Fibroblast of gingiva (primary cell): Measurements from ENCODE around the gene SLC12A8.

Experiments
- DNase-seq: peaks from one replicate; pipeline ENCODE4 v3.0.0-alpha.2; 2011; ENCODE audit warnings: low read depth

The SLC12A8 gene

DNA sequence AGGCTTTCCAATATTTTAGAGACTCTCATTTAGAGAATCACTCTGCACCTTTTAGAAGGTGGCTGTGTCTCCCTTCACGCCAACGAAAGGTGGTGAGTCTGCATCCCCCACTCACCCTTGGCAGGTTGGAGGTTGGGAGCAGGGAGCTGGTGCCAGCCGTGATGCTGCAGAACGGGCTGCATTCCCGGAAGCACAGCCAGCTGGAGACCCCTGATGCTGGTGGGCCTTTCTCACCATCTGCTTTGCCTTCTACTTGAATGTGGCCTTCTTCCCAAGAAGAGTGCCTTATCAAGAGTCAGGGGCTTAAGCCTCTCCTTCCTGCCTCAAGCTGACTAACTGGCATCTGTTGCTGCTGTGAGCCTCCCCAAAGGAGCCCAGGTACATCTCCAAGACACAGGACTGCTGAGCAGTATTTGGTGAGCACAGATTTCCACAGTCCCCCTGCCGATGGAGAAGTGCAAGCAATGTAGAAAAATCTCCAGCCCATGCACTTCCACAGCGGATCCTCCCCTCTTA, 139.1 kb downstream of the SLC12A8 start:
- no peak for DNase-seq

- no peak for DNase-seq
These were observed 139.7 kb downstream of the SLC12A8 start for GRCh38 chr3:125072749-125073389.

DNA sequence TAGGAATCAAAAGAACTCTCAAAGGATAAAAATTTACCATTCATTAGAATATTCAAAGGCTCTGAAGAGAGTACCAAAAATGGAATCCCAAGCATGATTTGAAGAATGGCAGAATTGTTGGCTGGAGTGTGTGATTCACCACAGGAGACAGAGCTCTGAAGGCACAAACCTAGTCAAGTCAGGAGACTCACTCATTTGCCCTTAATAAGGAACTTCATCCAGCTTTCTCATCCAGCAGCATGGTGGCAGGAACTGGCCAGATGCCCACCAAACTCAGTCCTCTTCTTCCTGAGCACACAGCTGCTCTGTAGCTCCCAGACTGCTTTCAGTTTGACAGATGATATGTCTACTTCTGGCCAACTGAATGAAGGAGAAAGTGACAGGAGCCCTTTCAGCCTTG, 140.2 kb downstream of the SLC12A8 start:
- DNase-seq, result no peak

- no peak for DNase-seq
These were observed 142.4 kb downstream of the SLC12A8 start for GRCh38 chr3:125069968-125070745.

DNA sequence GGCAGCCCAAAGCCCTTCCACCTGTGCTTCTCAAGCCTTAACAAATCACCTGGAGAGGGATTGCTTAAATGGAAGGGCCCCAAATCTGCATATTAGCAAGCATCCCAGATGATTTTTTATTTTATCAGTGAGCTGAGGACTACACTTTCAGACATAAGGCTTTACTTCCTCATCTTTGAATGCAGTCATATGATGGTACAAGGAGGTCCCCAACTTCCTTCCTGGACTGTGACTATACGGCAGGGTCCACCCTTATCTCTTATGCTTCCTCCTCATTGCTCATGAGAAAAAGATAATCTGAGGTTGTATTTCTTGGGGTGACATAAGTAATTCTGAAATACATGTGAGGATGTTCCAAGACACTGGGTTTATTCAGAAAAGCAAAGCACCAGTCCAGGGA, 143.1 kb downstream of the SLC12A8 start:
- DNase-seq, result no peak

DNA sequence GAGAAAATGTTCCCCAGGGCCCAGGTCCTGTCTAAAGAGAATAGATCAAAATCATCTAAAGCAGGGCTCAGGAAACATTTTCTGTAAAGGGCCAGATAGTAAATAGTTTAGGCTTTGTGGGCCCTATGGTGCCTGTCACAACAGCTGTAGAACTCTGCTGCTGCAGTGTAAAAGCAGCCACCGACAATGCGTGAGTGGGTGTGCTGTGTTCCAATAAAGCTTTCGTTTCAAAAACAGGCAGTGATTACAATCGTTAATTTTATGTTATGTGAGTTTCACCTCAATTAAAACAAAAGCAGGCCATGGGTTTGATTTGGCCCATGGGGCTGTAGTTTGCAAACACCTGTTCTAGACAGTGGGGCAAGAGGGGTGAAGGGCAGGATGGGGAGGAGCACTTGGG, 144.3 kb downstream of the SLC12A8 start:
- DNase-seq, result no peak

GRCh38 chr3:125067225-125067624, 145.3 kb downstream of the SLC12A8 start:
- DNase-seq, result no peak

DNA sequence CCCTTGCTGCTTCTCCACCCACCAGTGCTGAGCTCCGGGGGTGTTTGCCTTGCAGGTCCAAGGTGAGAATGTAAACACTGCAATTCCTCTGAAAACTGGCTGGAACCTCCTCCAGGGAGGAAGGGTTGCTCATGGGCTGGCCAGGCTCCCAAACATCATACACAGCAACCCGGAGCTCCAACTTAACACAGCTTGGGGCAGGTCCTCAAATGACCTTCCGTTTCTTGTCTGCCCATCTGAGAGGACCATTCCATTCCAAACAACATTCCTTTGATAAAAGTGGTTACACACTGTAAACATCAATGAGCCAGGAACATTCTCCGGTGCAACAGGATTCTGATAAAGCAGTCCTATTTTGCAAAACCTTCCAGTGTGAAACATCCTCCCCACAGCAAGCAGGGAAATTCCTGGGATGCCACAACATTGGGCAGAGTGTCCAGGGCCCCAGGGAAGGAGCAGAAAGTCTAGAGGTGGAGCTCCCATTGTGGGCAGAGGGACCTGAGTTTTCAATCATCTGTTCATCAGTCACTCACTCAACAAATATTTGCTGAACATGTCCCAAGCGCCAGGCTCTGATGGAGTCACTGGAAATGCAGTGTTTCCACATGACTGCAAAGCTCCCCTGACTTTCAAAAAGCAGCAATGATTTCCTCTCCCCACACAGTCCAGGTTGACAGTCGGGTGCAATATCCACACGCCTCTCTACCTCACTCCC, 149.5 kb downstream of the SLC12A8 start:
- DNase-seq, result peak; percentile 96

- no peak for DNase-seq
These were observed 150.9 kb downstream of the SLC12A8 start for GRCh38 chr3:125061646-125062045.

- DNase-seq, result peak; percentile 83
These were observed 151.4 kb downstream of the SLC12A8 start for GRCh38 chr3:125061170-125061569.

DNA sequence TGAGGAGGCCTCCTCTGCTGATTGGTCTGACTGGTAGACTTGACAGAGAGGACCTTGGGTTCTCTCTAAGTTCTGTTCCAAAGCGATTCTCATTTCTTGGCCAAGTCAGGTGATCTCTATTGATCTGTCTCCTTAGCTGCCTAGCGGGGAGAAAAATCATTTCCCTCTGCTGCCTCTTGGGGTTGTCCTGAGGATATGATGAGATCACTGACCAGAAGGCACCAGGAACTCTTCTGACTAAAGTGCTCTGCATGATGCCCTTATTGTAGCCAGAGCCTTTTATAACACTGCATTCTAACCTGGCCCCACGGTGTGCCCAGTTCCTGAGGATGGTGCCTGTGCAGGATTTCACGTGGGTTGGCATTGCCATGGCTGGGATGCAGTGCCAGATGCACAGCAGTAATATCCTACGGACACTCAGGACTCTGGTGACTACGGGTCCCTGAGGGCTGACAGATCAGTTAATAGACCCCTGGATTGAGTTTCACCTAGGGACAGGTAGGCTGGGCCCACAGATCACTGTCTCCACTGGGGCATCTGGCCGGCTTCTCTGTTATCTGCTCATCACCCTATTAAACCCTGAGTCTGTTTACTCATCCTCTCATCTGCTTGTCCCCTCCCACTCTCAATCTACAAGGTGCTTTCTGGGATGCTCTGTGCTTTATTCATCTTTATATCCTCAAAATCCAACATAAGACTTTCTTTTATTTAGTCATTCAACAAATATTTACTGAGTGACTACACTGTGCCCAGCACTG, 152.9 kb downstream of the SLC12A8 start:
- DNase-seq, result no peak

GRCh38 chr3:125058959-125059358, 153.6 kb downstream of the SLC12A8 start:
- DNase-seq, result no peak

DNA sequence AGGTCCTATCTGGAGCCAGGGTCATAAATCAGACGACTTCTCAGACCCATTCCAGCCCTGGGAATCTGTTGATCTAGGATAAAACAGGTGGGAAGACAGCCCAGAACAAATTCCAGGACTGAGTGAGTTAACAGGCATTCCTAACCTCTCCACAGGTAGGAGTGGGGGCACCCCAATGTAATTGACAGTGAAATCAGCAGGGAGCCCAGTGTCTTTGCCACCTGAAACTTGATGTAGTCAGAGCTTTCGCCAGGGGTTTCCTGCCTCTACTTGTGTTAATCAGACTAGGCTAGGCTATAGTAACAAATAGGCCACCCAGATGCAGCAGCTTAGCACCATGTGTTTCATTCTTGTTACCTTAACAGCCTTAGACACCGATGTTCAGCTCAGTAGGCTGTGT, 154.0 kb downstream of the SLC12A8 start:
- DNase-seq, result no peak

- DNase-seq, result peak; percentile 33
These were observed 155.2 kb downstream of the SLC12A8 start for GRCh38 chr3:125057186-125057850.

DNA sequence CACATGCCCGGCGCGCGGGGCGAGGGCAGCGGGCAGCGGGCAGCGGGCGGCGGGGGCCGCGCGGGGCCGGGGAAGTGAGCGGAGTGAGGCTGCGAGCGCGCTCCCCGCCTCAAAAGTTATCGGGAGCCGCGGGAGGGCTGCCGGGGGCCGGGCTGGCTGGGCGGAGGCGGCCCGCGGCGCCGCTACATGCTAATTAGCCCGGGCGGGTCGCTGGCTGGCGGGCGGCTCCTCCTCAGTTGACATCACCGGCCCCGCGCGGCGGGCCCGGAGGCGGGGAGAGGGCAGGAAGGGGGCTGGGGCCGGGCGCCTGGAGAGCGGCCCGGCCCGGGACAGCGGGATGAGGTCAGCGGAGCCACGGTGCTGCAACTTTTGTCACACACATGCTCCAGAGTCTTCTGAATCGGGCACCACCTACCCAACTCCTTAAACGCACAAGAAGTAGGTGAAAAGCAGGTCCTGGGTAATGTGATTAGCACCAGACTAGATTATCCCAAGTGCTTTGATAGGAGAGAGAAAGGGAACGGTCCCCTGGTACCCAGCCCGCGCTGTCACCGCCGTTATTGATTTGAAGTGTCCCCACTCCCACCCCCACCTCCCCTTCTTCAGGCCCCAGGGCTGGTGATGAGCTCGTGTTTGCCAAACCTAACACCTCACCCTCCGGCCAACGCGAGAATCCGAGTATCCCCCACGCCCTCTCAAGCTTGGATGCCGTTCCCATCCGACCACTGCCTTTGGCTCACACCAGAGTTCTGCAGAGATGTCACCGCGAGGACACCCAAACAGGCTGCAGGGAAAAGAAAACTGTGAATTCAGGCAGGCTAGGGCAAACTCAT, 156.4 kb downstream of the SLC12A8 start, which contains the start of gene HEG1:
TSS of gene HEG1 (minus strand) at position 85 of the 833 bp plus-strand sequence. CDS start 107 bp downstream, outside the sequence.
- peak; percentile 89 for DNase-seq

GRCh38 chr3:125055331-125055912, 157.1 kb downstream of the SLC12A8 start:
- DNase-seq, result no peak

DNA sequence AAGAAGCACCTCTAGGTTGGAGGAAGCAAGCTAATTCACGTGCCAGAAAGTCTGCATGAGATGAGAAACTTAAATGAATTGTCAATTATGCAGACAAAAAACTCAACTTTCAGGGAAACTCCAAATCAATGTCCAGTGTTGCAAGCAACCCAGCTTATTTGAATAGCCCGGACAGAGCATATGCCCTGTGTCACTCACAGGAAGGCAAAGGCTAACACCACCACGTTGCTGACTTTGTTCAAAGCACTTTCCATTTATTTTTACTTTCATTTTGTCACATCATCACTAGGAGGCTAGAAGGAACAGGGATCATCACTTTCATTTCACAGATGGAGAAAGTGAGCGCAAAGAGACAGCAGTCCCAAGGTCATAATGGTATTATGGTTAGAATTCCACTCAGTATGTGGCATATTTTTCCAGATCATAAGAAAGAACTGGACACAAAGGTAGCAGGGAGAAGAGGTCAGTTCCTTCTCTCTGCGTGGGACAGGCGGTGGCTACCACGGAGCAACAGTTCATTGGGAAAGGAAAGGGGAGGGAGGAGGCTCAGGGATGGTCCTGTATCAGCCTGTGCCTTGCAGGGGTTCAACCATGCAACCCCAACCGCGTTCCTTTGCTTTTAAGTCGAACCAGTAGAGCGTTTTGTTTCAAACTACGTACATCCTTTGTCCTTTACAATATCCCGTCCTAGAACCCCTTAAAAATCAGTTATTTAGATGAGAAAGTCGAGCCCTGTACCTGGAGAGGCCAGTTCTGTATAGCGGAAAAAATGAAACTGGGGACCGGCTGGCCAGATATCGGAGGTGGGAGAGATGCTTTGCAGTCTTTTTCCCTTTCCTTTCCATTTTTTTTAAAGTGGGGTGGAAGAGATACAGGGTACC, 157.9 kb downstream of the SLC12A8 start:
- DNase-seq, result peak; percentile 67

DNA sequence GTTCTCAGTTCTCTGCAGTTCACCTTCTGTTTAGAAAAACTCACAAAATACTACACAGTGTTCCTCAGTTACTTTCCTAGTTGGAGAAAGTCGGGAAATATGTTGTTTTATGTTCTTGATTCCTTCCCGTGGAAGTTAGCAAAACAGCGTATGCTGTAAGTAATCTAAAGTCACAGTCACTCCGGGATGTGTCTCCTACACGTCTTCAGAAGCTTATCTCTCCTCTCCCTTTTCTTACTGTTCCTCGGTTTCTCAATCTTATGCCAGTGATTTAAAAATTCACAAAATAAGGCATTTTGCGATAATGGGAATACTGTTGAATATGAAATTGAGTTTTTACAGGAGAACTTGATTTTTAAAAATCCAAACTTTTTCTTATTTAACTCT, 158.5 kb downstream of the SLC12A8 start:
- DNase-seq, result no peak

GRCh38 chr3:125053304-125053699, 159.2 kb downstream of the SLC12A8 start:
- DNase-seq, result no peak
